HFFc6 (cell line): ENCODE data around the gene EHBP1. TPM values are rescaled to one million over a fixed set of nuclear protein-coding genes. Genes with fewer than 3 reads are reported as not detected.
"Not testable (repeated sequence)": the region's sequence is repeated elsewhere in the genome, so short reads cannot be mapped to it uniquely, and the experiment has no call there.

Experiments
- DNase-seq: peaks from one replicate; pipeline ENCODE4 v3.0.0-alpha.2; 2018
- H3K27ac Mint-ChIP-seq: 2 replicates; pipeline ENCODE4 v1.8.0; 2020; ENCODE audit warnings: mild to moderate bottlenecking, mixed read lengths
- H3K27me3 Mint-ChIP-seq: 2 replicates; pipeline ENCODE4 v1.8.0; 2021; ENCODE audit warnings: mild to moderate bottlenecking, moderate library complexity, mixed read lengths; ENCODE audit not compliant: insufficient read depth
- H3K36me3 Mint-ChIP-seq: 2 replicates; pipeline ENCODE4 v1.8.0; 2021; ENCODE audit warnings: low read depth, mixed read lengths
- H3K4me1 Mint-ChIP-seq: 2 replicates; pipeline ENCODE4 v1.8.0; 2020; ENCODE audit warnings: low read depth, mixed read lengths
- H3K4me3 Mint-ChIP-seq: 2 replicates; pipeline ENCODE4 v1.8.0; 2020; ENCODE audit warnings: mild to moderate bottlenecking, moderate library complexity, mixed read lengths
- H3K9me3 Mint-ChIP-seq: 2 replicates; pipeline ENCODE4 v1.8.0; 2020; ENCODE audit warnings: mild to moderate bottlenecking, mixed read lengths
- CTCF ChIP-seq: fragments of 200-600 bp; sonication (generic); IDR thresholded peaks from 2 replicates; pipeline ENCODE4 v1.5.0; 2021; ENCODE audit warnings: antibody characterized with exemption, mild to moderate bottlenecking
- total RNA-seq, 6 experiments: library from RNA; stranded (reverse); fragmentation: NEBNext Ultra II Directional; extraction: Animal tissue kit (Norgen Biotek cat#: 25700); gene quantifications; 2 replicates in 1 of 6; 3 replicates in 5 of 6; pipeline ENCODE4 v1.2.3, GENCODE V29; 2021

The EHBP1 gene
- total RNA-seq, 6 experiments from 2014 or later, result 72.7 to 87.3 (median 80.6) TPM

- no peaks in the 10 kb centered on the region; the same call in 1 of the 2 replicates for H3K36me3 Mint-ChIP-seq
- H3K27me3 Mint-ChIP-seq, result no peaks in the 10 kb centered on the region
- H3K27ac Mint-ChIP-seq, result no peak overlapping the region
- DNase-seq, result no peak
- TF ChIP-seq CTCF, result no peak
- H3K9me3 Mint-ChIP-seq, result no peaks in the 10 kb centered on the region
- H3K4me1 Mint-ChIP-seq, result peaks cover 18% of the 10 kb centered on the region
- H3K4me3 Mint-ChIP-seq, result no peak overlapping the region
Measured at GRCh38 chr2:63015389-63015788, 309.9 kb downstream of the EHBP1 start.

- H3K4me1 Mint-ChIP-seq, result peaks cover under 1% of the 10 kb centered on the region; the same call in 1 of the 2 replicates
- H3K9me3 Mint-ChIP-seq, result no peaks in the 10 kb centered on the region
- no peak overlapping the region for H3K4me3 Mint-ChIP-seq
- no peak for TF ChIP-seq CTCF
- no peak for DNase-seq
- H3K27me3 Mint-ChIP-seq, result no peaks in the 10 kb centered on the region
- no peaks in the 10 kb centered on the region for H3K36me3 Mint-ChIP-seq
- no peak overlapping the region for H3K27ac Mint-ChIP-seq
Measured at GRCh38 chr2:63018439-63018838, 312.9 kb downstream of the EHBP1 start.

GRCh38 chr2:63019686-63020085 is 314.2 kb downstream of the EHBP1 start:
- H3K27me3 Mint-ChIP-seq, H3K4me3 Mint-ChIP-seq, H3K9me3 Mint-ChIP-seq, H3K36me3 Mint-ChIP-seq, H3K27ac Mint-ChIP-seq, H3K4me1 Mint-ChIP-seq, DNase-seq: not testable (repeated sequence)

GRCh38 chr2:63023444-63023843 is 317.9 kb downstream of the EHBP1 start:
- H3K27ac Mint-ChIP-seq, result no peak overlapping the region
- DNase-seq, result peak; percentile 49
- H3K9me3 Mint-ChIP-seq, result no peaks in the 10 kb centered on the region
- peak; percentile 73 for TF ChIP-seq CTCF
- peaks cover 10% of the 10 kb centered on the region for H3K36me3 Mint-ChIP-seq
- H3K4me1 Mint-ChIP-seq, result peaks cover 7% of the 10 kb centered on the region
- no peaks in the 10 kb centered on the region; the same call in 1 of the 2 replicates for H3K27me3 Mint-ChIP-seq
- no peak overlapping the region for H3K4me3 Mint-ChIP-seq

GRCh38 chr2:63027220-63027619 is 321.7 kb downstream of the EHBP1 start:
- no peaks in the 10 kb centered on the region; the same call in 1 of the 2 replicates for H3K27me3 Mint-ChIP-seq
- H3K4me1 Mint-ChIP-seq, result peaks cover 18% of the 10 kb centered on the region
- no peak overlapping the region for H3K4me3 Mint-ChIP-seq
- DNase-seq, result no peak
- no peaks in the 10 kb centered on the region for H3K9me3 Mint-ChIP-seq
- H3K36me3 Mint-ChIP-seq, result peaks cover 16% of the 10 kb centered on the region
- H3K27ac Mint-ChIP-seq, result no peak overlapping the region; the same call in 1 of the 2 replicates
- TF ChIP-seq CTCF, result no peak

GRCh38 chr2:63029058-63029457 is 323.5 kb downstream of the EHBP1 start:
- H3K27me3 Mint-ChIP-seq, result no peaks in the 10 kb centered on the region; the same call in 1 of the 2 replicates
- H3K4me1 Mint-ChIP-seq, result peaks cover 18% of the 10 kb centered on the region
- DNase-seq, result peak; percentile 31
- H3K4me3 Mint-ChIP-seq, result no peak overlapping the region
- peak overlapping the region; percentile 36 for H3K27ac Mint-ChIP-seq
- TF ChIP-seq CTCF, result no peak
- H3K36me3 Mint-ChIP-seq, result peaks cover 16% of the 10 kb centered on the region
- H3K9me3 Mint-ChIP-seq, result no peaks in the 10 kb centered on the region
